Bronchial epithelial cell (primary cell): ENCODE measurements around the gene EIF1AD. TPM values are rescaled to one million over a fixed set of nuclear protein-coding genes. Genes with fewer than 3 reads are reported as not detected.

Experiments used
- DNase-seq: peaks from one replicate; pipeline ENCODE4 v3.0.0-alpha.2; 2010; ENCODE audit warnings: low read depth
- FAIRE-seq: peaks from 2 replicates; lab custom pipeline; 2011; peaks lifted over from hg19 to GRCh38; lab: Jason Lieb, UNC
- H3K27me3 ChIP-seq: 2 replicates; pipeline ENCODE4 v1.5.1; 2011; ENCODE audit warnings: low read length; ENCODE audit not compliant: control insufficient read depth, insufficient read depth
- H3K36me3 ChIP-seq: 2 replicates; pipeline ENCODE4 v1.5.1; 2011; ENCODE audit warnings: low read length; ENCODE audit not compliant: control insufficient read depth, insufficient read depth
- H3K4me3 ChIP-seq: 2 replicates; pipeline ENCODE4 v1.5.1; 2011; ENCODE audit warnings: mild to moderate bottlenecking, low read depth, low read length, control low read depth
- total RNA-seq: library from RNA; depleted of rRNA; stranded (reverse); fragments of >200 nt; gene quantifications from 2 replicates; pipeline ENCODE4 v1.2.1, GENCODE V29; 2014
- TF ChIP-seq, protein P1 (sequence below): IDR thresholded peaks from 2 replicates; pipeline ENCODE4 v1.5.1; 2011; ENCODE audit warnings: mild to moderate bottlenecking, moderate library complexity, low read length, control low read depth, inconsistent platforms; ENCODE audit not compliant: insufficient read depth, severe bottlenecking

Gene EIF1AD
- total RNA-seq, 1 donor from 2014 or later, result 44.5 TPM

DNA sequence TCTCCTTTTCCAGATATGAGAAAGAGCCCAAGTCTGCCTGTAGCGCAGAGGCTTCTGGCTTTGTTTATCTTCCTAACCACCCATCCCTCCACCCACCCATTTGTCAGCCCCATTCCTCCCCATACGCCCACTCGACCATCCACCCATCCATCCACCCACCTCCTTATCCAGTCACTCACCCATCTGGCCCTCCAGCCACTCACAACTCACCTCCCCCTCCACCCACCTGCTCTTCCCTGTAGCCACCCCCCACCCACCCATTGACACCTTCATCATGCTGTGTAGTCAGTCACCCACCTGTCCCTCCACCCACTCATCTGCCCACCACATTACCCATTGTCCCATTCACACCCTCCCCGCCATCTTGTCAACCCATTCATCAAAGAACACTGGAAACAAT, 15.4 kb upstream of the EIF1AD start:
- DNase-seq, result no peak
- TF ChIP-seq, protein P1, sequence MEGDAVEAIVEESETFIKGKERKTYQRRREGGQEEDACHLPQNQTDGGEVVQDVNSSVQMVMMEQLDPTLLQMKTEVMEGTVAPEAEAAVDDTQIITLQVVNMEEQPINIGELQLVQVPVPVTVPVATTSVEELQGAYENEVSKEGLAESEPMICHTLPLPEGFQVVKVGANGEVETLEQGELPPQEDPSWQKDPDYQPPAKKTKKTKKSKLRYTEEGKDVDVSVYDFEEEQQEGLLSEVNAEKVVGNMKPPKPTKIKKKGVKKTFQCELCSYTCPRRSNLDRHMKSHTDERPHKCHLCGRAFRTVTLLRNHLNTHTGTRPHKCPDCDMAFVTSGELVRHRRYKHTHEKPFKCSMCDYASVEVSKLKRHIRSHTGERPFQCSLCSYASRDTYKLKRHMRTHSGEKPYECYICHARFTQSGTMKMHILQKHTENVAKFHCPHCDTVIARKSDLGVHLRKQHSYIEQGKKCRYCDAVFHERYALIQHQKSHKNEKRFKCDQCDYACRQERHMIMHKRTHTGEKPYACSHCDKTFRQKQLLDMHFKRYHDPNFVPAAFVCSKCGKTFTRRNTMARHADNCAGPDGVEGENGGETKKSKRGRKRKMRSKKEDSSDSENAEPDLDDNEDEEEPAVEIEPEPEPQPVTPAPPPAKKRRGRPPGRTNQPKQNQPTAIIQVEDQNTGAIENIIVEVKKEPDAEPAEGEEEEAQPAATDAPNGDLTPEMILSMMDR, result no peak
- Histone ChIP-seq H3K27me3 (no peaks in the 10 kb centered on the region), H3K4me3 (no peak overlapping the region), H3K36me3 (no peaks in the 10 kb centered on the region)
- no peak for FAIRE-seq

DNA sequence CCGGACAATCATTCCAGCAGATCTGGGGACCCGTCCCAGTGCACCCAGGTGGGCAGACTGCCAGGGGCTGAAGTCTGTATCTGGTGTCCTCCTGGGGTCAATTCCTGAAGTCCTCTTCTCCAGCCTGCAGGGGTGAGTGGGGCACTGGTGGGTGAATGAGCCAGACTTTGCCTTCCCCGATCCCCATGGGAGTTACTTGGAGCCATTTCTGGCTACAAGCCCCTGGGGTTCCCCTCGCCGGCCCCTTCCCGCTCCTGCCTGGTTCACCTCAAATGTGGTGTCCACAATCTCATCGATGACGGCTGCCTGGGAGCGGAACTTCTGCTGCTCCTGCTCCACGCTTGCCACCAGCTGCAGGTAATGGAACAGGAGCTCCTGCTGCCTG, 14.8 kb upstream of the EIF1AD start:
- no peak overlapping the region for H3K4me3 ChIP-seq
- FAIRE-seq, result no peak

DNA sequence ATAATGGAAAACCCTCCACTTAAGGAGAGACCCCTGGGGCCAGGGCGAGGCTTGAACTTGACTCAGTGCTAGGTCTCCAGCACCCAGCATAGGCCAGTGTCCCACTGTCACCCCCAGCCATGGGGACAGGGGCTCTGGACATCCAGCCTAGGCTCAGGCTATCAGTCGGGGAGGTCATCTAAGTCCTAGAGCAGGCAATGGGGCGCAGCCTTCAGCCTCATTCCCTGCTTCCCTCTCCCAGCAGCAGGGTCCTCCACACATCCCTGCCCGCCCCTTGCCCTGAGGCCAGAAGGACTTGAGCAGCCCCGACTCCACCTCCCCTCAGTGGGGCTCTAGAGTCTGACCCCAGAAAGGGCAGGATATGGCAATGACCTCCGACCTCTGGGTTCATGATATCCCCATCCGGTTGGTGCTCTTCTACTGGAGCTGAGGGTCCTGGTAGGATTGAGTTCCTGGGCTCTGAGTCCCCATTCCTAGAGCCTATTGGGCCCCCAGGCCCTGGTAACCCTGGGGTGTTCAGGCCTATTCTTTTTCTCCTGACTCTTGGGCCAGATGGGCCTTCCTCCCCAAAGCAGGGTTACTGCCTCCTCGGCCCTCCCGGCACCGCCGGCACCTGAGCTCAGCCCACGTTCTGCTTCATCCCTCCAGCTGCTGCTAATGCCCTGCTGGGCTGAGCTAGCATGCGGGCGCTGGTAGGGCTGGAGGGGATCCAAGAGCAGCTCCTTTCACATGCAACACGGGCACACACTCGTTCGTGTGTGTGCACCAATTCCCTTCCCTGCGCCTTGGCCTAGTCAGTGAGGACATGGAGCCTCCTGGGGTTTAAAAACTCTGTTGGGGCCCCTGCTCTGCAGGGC, 14.2 kb upstream of the EIF1AD start:
- Histone ChIP-seq H3K4me3 (no peak overlapping the region), H3K27me3 (no peaks in the 10 kb centered on the region), H3K36me3 (no peaks in the 10 kb centered on the region)
- TF ChIP-seq, protein P1, result no peak
- FAIRE-seq (no peak), DNase-seq (no peak)

More for the DNA sequence above, 14.8 kb upstream of the EIF1AD start:
- no peaks in the 10 kb centered on the region for H3K27me3 ChIP-seq
- no peak for DNase-seq
- TF ChIP-seq, protein P1, result no peak
- H3K36me3 ChIP-seq, result no peaks in the 10 kb centered on the region

DNA sequence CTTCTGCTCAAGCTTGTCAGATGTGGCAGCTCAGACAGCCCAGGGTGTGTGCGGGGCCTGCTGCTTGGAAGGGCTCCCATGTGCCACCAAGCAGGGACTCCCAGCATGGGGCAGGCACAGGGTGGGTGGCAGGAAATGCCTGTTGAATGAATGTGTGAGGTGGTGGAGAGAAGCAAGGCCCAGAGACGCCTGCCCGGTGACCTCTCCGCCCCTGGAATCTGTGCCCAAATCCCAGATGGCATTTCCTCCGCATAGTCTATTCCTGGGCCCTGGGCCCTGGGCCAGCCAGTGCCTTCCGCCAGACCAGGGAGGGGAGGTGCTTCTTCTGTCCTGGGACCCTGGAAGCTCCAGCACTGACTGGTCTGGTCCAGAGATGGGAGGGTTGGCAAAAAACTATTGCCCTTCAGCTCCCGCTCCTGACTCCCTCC, 13.5 kb upstream of the EIF1AD start:
- H3K27me3 ChIP-seq, result no peaks in the 10 kb centered on the region
- TF ChIP-seq, protein P1, result no peak
- DNase-seq (peak; percentile 7), FAIRE-seq (no peak)
- no peaks in the 10 kb centered on the region for H3K36me3 ChIP-seq
- no peak overlapping the region for H3K4me3 ChIP-seq

DNA sequence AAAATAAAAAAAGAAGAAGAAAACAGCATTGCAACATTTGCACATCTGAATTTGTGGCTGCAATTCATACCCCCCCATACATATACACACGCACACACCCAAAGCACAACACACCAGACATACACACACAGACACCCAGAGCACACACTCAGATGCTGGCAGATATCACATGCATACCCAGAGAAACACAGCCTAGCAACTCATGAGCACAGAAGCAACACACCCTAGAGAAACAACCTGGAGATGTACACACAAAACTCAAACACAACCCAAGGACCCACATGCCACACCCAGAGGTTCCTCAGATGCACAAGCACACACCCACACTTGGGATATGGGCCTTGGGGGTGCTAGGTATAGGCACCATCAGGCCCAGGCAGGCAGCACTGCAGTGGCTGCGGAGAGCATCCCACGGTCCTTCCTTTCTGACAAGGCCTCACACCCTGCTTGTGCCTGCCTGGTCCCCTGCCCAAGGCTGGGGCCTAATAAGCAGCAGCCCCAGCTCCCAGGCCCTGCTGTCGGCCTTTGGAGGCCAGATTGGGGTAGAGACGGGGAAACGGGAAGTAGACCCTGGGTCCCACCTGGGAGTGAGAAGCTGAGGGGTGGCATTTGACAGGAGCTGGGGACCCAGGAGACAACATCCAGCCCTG, 13.0 kb upstream of the EIF1AD start:
- TF ChIP-seq, protein P1, result no peak
- H3K4me3 ChIP-seq, result no peak overlapping the region
- FAIRE-seq (no peak), DNase-seq (no peak)
- H3K27me3 ChIP-seq, result no peaks in the 10 kb centered on the region
- H3K36me3 ChIP-seq, result no peaks in the 10 kb centered on the region
